ENCODE measurements around the gene ENPP1.

DNA sequence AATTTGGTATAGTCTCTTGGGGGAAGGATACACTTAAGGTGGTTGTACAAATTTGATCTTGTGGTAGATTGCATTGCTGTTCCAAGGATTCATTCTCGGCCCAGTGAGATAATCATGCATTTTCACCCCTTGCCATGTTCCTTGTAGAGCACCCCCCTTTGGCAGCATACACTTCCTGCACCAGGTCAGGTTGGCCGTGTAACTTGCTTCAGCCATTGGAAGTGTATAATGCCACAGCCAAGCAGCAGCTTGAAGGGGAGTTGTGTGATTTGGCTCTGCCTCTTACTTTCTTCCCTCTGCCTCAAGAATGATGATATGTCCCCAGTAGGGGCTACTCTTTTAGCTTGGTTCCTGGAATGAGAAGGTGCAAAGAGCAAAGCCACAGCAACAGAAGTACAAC lies 121.4 kb downstream of the ENPP1 start:
- TF ChIP-seq, protein P1, sequence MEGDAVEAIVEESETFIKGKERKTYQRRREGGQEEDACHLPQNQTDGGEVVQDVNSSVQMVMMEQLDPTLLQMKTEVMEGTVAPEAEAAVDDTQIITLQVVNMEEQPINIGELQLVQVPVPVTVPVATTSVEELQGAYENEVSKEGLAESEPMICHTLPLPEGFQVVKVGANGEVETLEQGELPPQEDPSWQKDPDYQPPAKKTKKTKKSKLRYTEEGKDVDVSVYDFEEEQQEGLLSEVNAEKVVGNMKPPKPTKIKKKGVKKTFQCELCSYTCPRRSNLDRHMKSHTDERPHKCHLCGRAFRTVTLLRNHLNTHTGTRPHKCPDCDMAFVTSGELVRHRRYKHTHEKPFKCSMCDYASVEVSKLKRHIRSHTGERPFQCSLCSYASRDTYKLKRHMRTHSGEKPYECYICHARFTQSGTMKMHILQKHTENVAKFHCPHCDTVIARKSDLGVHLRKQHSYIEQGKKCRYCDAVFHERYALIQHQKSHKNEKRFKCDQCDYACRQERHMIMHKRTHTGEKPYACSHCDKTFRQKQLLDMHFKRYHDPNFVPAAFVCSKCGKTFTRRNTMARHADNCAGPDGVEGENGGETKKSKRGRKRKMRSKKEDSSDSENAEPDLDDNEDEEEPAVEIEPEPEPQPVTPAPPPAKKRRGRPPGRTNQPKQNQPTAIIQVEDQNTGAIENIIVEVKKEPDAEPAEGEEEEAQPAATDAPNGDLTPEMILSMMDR (tag by site-specific recombination; IDR thresholded peaks at IDR 0.05) = no peak
- TF ChIP-seq ZBTB44 (tag by site-specific recombination; IDR thresholded peaks at IDR 0.05) (no peak), HIC1 (tag by site-specific recombination; IDR thresholded peaks at IDR 0.05) (no peak), ZNF138 (tag by site-specific recombination; IDR thresholded peaks at IDR 0.05; ENCODE audit: borderline replicate concordance) (no peak), ZNF24 (tag by site-specific recombination; IDR thresholded peaks at IDR 0.05) (no peak), ZNF398 (tag by site-specific recombination; IDR thresholded peaks at IDR 0.05) (no peak), PBX3 (CRISPR knock-in tag; IDR thresholded peaks at IDR 0.05) (no peak), RBAK (tag by site-specific recombination; IDR thresholded peaks at IDR 0.05) (no peak), ZNF623 (tag by site-specific recombination; IDR thresholded peaks at IDR 0.05) (no peak), ZNF416 (tag by site-specific recombination; IDR thresholded peaks at IDR 0.05) (no peak), MYNN (tag by site-specific recombination; IDR thresholded peaks at IDR 0.05; ENCODE audit: borderline replicate concordance) (no peak)
- TF ChIP-seq, protein P2, sequence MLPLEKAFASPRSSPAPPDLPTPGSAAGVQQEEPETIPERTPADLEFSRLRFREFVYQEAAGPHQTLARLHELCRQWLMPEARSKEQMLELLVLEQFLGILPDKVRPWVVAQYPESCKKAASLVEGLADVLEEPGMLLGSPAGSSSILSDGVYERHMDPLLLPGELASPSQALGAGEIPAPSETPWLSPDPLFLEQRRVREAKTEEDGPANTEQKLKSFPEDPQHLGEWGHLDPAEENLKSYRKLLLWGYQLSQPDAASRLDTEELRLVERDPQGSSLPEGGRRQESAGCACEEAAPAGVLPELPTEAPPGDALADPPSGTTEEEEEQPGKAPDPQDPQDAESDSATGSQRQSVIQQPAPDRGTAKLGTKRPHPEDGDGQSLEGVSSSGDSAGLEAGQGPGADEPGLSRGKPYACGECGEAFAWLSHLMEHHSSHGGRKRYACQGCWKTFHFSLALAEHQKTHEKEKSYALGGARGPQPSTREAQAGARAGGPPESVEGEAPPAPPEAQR (tag by site-specific recombination; IDR thresholded peaks at IDR 0.05) = no peak

Measured in HEK293 (cell line).